HepG2 (cell line): ENCODE results near the gene PCNX4. TPM values are rescaled to one million over a fixed set of nuclear protein-coding genes. Genes with fewer than 3 reads are reported as not detected.

Source experiments
- CBFB ChIP-seq: sonication (generic); formaldehyde crosslinking; IDR thresholded peaks from 2 replicates; pipeline ENCODE4 v1.4.0; 2020; ENCODE audit warnings: missing genetic modification reagents
- SOX6 ChIP-seq, 2 experiments: fragments of 450-650 bp in 1 of 2; sonication (generic) in 1 of 2; formaldehyde crosslinking in 1 of 2; IDR thresholded peaks; 2 replicates each; pipeline versions ENCODE4 v1.4.0 to v1.6.1; 2017 to 2020; ENCODE audit warnings: antibody characterized with exemption in 1 of 2, mild to moderate bottlenecking in 1 of 2, missing genetic modification reagents in 1 of 2
- SRY ChIP-seq: sonication (generic); formaldehyde crosslinking; IDR thresholded peaks from 2 replicates; pipeline ENCODE4 v1.8.0; 2022; ENCODE audit warnings: mild to moderate bottlenecking, missing genetic modification reagents
- TEAD3 ChIP-seq: optimal IDR thresholded peaks from 2 replicates; pipeline ENCODE3; 2016; ENCODE audit warnings: borderline replicate concordance
- U2AF2 ChIP-seq: fragments of 200-400 bp; formaldehyde crosslinking; IDR thresholded peaks from 2 replicates; pipeline ENCODE4 v1.6.1; 2017; ENCODE audit warnings: low read depth, mild to moderate bottlenecking, low read length
- ZBTB1 ChIP-seq: sonication (generic); formaldehyde crosslinking; IDR thresholded peaks from 2 replicates; pipeline ENCODE4 v1.4.0; 2020; ENCODE audit warnings: missing genetic modification reagents, borderline replicate concordance
- ZNF83 ChIP-seq: sonication (generic); formaldehyde crosslinking; IDR thresholded peaks from 2 replicates; pipeline ENCODE4 v1.4.0; 2020; ENCODE audit warnings: missing genetic modification reagents, mild to moderate bottlenecking, borderline replicate concordance
- polyA plus RNA-seq, 8 experiments: library from polyadenylated mRNA; depleted of rRNA in 3 of 8; stranded (reverse) in 7 of 8; unstranded in 1 of 8; fragments of >200 nt; fragmentation: Illumina TruSeq in 4 of 8; extraction: Trizol in 4 of 8; gene quantifications; 2 replicates each; pipeline versions ENCODE4 v1.2.1 to v1.2.3, GENCODE V29; 2011 to 2016; ENCODE audit warnings: low read depth in 4 of 8, missing spikeins in 1 of 8, mixed read lengths in 1 of 8; ENCODE audit not compliant: insufficient read depth in 1 of 8
- total RNA-seq, 5 experiments: library from RNA; depleted of rRNA; stranded (reverse); fragments of >200 nt; fragmentation: Illumina TruSeq; extraction: Trizol; gene quantifications; 2 replicates each; pipeline ENCODE4 v1.2.3, GENCODE V29; 2016; ENCODE audit warnings: low read depth in 1 of 5
- TF ChIP-seq, protein P1 (sequence below): sonication (generic); formaldehyde crosslinking; IDR thresholded peaks from 2 replicates; pipeline ENCODE4 v1.4.0; 2020; ENCODE audit warnings: missing genetic modification reagents
- TF ChIP-seq, protein P2 (sequence below): sonication (generic); formaldehyde crosslinking; IDR thresholded peaks from 2 replicates; pipeline ENCODE4 v1.4.0; 2020; ENCODE audit warnings: mild to moderate bottlenecking, missing genetic modification reagents
- TF ChIP-seq, protein P3 (sequence below): sonication (generic); formaldehyde crosslinking; IDR thresholded peaks from 2 replicates; pipeline ENCODE4 v1.4.0; 2020; ENCODE audit warnings: mild to moderate bottlenecking, missing genetic modification reagents
- TF ChIP-seq, protein P4 (sequence below): sonication (generic); formaldehyde crosslinking; IDR thresholded peaks from 2 replicates; pipeline ENCODE4 v1.8.0; 2022; ENCODE audit warnings: missing genetic modification reagents, mild to moderate bottlenecking, moderate library complexity, borderline replicate concordance
- TF ChIP-seq, protein P5 (sequence below): sonication (generic); formaldehyde crosslinking; IDR thresholded peaks from 2 replicates; pipeline ENCODE4 v1.9.0; 2021; ENCODE audit warnings: missing genetic modification reagents, borderline replicate concordance
- TF ChIP-seq, protein P6 (sequence below): sonication (generic); formaldehyde crosslinking; conservative IDR thresholded peaks from 2 replicates; pipeline ENCODE4 v1.8.0; 2022; ENCODE audit warnings: missing genetic modification reagents

Gene PCNX4
- total and polyA plus RNA-seq, 2 of the 13 experiments (the other 11 are each of a cell fraction or from before 2014, with no cell fraction given) = 28.6 to 43.0 TPM

DNA sequence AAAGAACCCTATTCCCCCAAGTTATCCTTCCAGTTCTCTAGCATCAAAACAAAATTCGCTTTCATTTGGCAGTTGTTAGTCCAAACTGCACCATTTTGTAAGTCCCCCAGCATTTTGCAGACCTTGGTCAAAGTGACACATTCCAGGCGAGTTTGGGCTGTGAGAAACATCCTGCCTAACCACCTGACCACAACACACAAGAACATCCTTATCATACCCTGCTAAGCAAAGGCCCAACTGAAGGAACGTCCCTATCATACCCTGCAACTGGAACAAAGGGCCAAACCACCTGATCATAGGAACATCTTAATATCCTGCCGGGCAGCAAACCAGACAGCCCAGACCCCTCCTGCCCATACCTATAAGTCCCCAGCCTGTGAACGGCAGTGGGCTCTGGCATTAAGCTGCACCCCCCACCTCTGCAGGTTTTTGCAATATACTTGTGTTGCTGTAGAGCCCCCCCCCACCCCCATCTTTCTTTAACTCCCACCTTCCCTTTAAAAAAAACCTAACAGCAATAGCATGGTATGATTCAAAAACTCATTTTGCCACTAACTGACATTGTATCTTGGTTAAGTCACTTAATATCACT, 2.7 kb downstream of the PCNX4 start (continued):
- TF ChIP-seq SRY (no peak), TEAD3 (CRISPR knock-in tag) (peak; percentile 100), SOX6 (IDR thresholded peaks at IDR 0.05) (no peak), SOX6 (CRISPR knock-in tag; IDR thresholded peaks at IDR 0.05) (peak; percentile 44), ZNF83 (CRISPR knock-in tag) (no peak), U2AF2 (no peak), CBFB (CRISPR knock-in tag) (peak; percentile 64; the same call in 1 of the 2 replicates), ZBTB1 (CRISPR knock-in tag) (no peak)
- TF ChIP-seq, protein P1, sequence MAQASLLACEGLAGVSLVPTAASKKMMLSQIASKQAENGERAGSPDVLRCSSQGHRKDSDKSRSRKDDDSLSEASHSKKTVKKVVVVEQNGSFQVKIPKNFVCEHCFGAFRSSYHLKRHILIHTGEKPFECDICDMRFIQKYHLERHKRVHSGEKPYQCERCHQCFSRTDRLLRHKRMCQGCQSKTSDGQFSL (CRISPR knock-in tag) = peak; percentile 77
- TF ChIP-seq, protein P2, sequence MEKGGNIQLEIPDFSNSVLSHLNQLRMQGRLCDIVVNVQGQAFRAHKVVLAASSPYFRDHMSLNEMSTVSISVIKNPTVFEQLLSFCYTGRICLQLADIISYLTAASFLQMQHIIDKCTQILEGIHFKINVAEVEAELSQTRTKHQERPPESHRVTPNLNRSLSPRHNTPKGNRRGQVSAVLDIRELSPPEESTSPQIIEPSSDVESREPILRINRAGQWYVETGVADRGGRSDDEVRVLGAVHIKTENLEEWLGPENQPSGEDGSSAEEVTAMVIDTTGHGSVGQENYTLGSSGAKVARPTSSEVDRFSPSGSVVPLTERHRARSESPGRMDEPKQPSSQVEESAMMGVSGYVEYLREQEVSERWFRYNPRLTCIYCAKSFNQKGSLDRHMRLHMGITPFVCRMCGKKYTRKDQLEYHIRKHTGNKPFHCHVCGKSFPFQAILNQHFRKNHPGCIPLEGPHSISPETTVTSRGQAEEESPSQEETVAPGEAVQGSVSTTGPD = no peak
- TF ChIP-seq, protein P3, sequence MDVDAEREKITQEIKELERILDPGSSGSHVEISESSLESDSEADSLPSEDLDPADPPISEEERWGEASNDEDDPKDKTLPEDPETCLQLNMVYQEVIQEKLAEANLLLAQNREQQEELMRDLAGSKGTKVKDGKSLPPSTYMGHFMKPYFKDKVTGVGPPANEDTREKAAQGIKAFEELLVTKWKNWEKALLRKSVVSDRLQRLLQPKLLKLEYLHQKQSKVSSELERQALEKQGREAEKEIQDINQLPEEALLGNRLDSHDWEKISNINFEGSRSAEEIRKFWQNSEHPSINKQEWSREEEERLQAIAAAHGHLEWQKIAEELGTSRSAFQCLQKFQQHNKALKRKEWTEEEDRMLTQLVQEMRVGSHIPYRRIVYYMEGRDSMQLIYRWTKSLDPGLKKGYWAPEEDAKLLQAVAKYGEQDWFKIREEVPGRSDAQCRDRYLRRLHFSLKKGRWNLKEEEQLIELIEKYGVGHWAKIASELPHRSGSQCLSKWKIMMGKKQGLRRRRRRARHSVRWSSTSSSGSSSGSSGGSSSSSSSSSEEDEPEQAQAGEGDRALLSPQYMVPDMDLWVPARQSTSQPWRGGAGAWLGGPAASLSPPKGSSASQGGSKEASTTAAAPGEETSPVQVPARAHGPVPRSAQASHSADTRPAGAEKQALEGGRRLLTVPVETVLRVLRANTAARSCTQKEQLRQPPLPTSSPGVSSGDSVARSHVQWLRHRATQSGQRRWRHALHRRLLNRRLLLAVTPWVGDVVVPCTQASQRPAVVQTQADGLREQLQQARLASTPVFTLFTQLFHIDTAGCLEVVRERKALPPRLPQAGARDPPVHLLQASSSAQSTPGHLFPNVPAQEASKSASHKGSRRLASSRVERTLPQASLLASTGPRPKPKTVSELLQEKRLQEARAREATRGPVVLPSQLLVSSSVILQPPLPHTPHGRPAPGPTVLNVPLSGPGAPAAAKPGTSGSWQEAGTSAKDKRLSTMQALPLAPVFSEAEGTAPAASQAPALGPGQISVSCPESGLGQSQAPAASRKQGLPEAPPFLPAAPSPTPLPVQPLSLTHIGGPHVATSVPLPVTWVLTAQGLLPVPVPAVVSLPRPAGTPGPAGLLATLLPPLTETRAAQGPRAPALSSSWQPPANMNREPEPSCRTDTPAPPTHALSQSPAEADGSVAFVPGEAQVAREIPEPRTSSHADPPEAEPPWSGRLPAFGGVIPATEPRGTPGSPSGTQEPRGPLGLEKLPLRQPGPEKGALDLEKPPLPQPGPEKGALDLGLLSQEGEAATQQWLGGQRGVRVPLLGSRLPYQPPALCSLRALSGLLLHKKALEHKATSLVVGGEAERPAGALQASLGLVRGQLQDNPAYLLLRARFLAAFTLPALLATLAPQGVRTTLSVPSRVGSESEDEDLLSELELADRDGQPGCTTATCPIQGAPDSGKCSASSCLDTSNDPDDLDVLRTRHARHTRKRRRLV (CRISPR knock-in tag) = no peak
- TF ChIP-seq, protein P4, sequence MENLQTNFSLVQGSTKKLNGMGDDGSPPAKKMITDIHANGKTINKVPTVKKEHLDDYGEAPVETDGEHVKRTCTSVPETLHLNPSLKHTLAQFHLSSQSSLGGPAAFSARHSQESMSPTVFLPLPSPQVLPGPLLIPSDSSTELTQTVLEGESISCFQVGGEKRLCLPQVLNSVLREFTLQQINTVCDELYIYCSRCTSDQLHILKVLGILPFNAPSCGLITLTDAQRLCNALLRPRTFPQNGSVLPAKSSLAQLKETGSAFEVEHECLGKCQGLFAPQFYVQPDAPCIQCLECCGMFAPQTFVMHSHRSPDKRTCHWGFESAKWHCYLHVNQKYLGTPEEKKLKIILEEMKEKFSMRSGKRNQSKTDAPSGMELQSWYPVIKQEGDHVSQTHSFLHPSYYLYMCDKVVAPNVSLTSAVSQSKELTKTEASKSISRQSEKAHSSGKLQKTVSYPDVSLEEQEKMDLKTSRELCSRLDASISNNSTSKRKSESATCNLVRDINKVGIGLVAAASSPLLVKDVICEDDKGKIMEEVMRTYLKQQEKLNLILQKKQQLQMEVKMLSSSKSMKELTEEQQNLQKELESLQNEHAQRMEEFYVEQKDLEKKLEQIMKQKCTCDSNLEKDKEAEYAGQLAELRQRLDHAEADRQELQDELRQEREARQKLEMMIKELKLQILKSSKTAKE (CRISPR knock-in tag) = no peak
- TF ChIP-seq, protein P5, sequence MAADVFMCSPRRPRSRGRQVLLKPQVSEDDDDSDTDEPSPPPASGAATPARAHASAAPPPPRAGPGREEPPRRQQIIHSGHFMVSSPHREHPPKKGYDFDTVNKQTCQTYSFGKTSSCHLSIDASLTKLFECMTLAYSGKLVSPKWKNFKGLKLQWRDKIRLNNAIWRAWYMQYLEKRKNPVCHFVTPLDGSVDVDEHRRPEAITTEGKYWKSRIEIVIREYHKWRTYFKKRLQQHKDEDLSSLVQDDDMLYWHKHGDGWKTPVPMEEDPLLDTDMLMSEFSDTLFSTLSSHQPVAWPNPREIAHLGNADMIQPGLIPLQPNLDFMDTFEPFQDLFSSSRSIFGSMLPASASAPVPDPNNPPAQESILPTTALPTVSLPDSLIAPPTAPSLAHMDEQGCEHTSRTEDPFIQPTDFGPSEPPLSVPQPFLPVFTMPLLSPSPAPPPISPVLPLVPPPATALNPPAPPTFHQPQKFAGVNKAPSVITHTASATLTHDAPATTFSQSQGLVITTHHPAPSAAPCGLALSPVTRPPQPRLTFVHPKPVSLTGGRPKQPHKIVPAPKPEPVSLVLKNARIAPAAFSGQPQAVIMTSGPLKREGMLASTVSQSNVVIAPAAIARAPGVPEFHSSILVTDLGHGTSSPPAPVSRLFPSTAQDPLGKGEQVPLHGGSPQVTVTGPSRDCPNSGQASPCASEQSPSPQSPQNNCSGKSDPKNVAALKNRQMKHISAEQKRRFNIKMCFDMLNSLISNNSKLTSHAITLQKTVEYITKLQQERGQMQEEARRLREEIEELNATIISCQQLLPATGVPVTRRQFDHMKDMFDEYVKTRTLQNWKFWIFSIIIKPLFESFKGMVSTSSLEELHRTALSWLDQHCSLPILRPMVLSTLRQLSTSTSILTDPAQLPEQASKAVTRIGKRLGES (CRISPR knock-in tag) = no peak
- TF ChIP-seq, protein P6, sequence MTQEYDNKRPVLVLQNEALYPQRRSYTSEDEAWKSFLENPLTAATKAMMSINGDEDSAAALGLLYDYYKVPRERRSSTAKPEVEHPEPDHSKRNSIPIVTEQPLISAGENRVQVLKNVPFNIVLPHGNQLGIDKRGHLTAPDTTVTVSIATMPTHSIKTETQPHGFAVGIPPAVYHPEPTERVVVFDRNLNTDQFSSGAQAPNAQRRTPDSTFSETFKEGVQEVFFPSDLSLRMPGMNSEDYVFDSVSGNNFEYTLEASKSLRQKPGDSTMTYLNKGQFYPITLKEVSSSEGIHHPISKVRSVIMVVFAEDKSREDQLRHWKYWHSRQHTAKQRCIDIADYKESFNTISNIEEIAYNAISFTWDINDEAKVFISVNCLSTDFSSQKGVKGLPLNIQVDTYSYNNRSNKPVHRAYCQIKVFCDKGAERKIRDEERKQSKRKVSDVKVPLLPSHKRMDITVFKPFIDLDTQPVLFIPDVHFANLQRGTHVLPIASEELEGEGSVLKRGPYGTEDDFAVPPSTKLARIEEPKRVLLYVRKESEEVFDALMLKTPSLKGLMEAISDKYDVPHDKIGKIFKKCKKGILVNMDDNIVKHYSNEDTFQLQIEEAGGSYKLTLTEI (CRISPR knock-in tag) = no peak
